ENCODE measurements around the gene ECE1.

DNA sequence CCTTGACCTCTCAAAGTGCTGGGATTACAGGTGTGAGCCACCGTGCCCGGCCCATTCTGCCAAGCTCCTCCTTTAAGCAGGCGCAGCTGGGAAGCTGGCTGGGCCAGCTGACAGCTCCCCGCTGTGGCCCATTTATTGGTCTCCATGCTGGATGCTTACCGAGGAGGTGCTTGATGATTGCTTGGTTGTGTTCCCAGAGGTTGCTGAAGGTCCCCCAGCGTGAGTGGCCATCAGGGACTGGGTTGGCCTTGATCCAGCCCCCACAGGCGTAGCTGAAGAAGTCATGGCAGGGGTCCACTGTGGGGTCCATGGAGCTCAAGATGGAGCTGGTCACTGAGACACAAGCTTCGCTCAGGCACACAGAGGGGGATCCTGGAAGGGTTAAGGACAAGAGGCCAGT, 17.7 kb downstream of the ECE1 start:
- no peak for TF ChIP-seq CTCF (conservative IDR thresholded peaks at IDR 0.05 in 1 of 2, IDR thresholded peaks at IDR 0.05 in 1 of 2; ENCODE audit: low read depth in 1 of 2, low read length in 2 of 2)
- TF ChIP-seq EZH2 (IDR thresholded peaks at IDR 0.05; ENCODE audit: low read length, missing control alignments) = no peak
